Transverse colon (tissue), 4 donors: ENCODE results near the gene MAT1A.
"Not testable (repeated sequence)": the region's sequence is repeated elsewhere in the genome, so short reads cannot be mapped to it uniquely, and the experiment has no call there.

Experiments
- CTCF ChIP-seq, 5 experiments: fragments of 200-600 bp in 3 of 5; fragments of 450-650 bp in 2 of 5; sonication (generic) in 3 of 5; IDR thresholded peaks; 1 replicate in 2 of 5; 2 replicates in 3 of 5; pipeline ENCODE4 v1.5.1; 2016 to 2017; ENCODE audit warnings: antibody characterized with exemption in 5 of 5, inconsistent platforms in 3 of 5, mild to moderate bottlenecking in 2 of 5, moderate library complexity in 1 of 5
- EP300 ChIP-seq: sonication (generic); formaldehyde crosslinking; IDR thresholded peaks from one replicate; pipeline ENCODE4 v1.6.1; 2017; ENCODE audit warnings: antibody characterized with exemption, low read depth
- POLR2AphosphoS5 ChIP-seq, 3 donors: sonication (generic); formaldehyde crosslinking; IDR thresholded peaks; one replicate each; pipeline ENCODE4 v1.6.1; 2016; ENCODE audit warnings: antibody characterized with exemption in 3 of 3

- TF ChIP-seq CTCF (IDR thresholded peaks at IDR 0.05) = peak in 3 of 5 experiments; percentile 12 to 18 (median 14)
- not testable (repeated sequence) for TF ChIP-seq EP300; POLR2AphosphoS5 (IDR thresholded peaks at IDR 0.05)
These were observed 32.7 kb downstream of the MAT1A start for GRCh38 chr10:80256798-80257197.
